ENCODE measurements around the gene CCDC201. TPM values are rescaled to one million over a fixed set of nuclear protein-coding genes. Genes with fewer than 3 reads are reported as not detected.

Gene CCDC201
- total RNA-seq, 1 experiment from 2014 or later, result not detected

GRCh38 chr7:45872116-45873034 is 507 bp downstream of the CCDC201 start:
- Histone ChIP-seq H4K5ac (ENCODE audit: insufficient read length, low read depth, low read length) (no peak overlapping the region), H3K9me3 (ENCODE audit: control insufficient read depth, low read depth, low read length) (peaks cover 5% of the 10 kb centered on the region), H3K18ac (ENCODE audit: insufficient read length, low read depth, low read length) (no peak overlapping the region), H2BK15ac (ENCODE audit: low read depth, low read length) (no peak overlapping the region), H2BK12ac (ENCODE audit: insufficient read length, low read depth, low read length) (no peak overlapping the region), H2BK20ac (ENCODE audit: low read depth, low read length, poor library complexity, severe bottlenecking) (no peak overlapping the region), H3K79me1 (ENCODE audit: insufficient read depth, low read depth, low read length, poor library complexity, severe bottlenecking) (no peaks in the 10 kb centered on the region), H3K4me2 (ENCODE audit: insufficient read depth, insufficient read length, low read length) (no peak overlapping the region), H4K91ac (ENCODE audit: insufficient read length, low read depth, low read length) (no peak overlapping the region), H2BK120ac (ENCODE audit: low read depth, low read length, poor library complexity, severe bottlenecking) (no peak overlapping the region), H3K14ac (ENCODE audit: insufficient read depth, low read length) (no peak overlapping the region), H3T11ph (ENCODE audit: low read length) (no peak overlapping the region), H3K56ac (ENCODE audit: insufficient read length, low read depth, low read length) (no peak overlapping the region), H4K20me1 (ENCODE audit: control insufficient read depth, insufficient read depth, insufficient read length) (no peaks in the 10 kb centered on the region), H3K4me1 (ENCODE audit: insufficient read depth, low read length) (no peaks in the 10 kb centered on the region), H3K23me2 (ENCODE audit: insufficient read length, low read depth, low read length, poor library complexity, severe bottlenecking) (no peaks in the 10 kb centered on the region), H2AFZ (ENCODE audit: low read length) (no peak overlapping the region), H3K79me2 (ENCODE audit: insufficient read depth, low read length) (no peaks in the 10 kb centered on the region), H3K4ac (ENCODE audit: low read depth, low read length) (no peak overlapping the region), H3K9ac (ENCODE audit: extremely low read depth, insufficient read length, low read length) (no peak overlapping the region), H4K8ac (replicated peaks; ENCODE audit: insufficient read length, low read depth, low read length) (no peak overlapping the region), H3K27me3 (ENCODE audit: insufficient read depth, low read length) (no peaks in the 10 kb centered on the region), H2AK5ac (ENCODE audit: insufficient read length, low read length) (no peak overlapping the region), H2BK5ac (ENCODE audit: insufficient read length, low read length) (no peak overlapping the region), H3K27ac (ENCODE audit: insufficient read length, low read depth, low read length) (no peak overlapping the region), H3K23ac (ENCODE audit: insufficient read length, low read depth, low read length) (no peak overlapping the region)
- TF ChIP-seq CTCF (conservative IDR thresholded peaks at IDR 0.05), result peak; percentile 84
- Mint-ChIP-seq H3K4me3 (no peak overlapping the region), H3K27me3 (ENCODE audit: low read depth) (peaks cover 10% of the 10 kb centered on the region), H3K4me1 (no peaks in the 10 kb centered on the region), H3K36me3 (ENCODE audit: insufficient read depth in 1 of 3, low read depth in 3 of 3) (peaks cover 0 to 4% (median 2%) of the 10 kb centered on the region in 3 experiments; a peak in 4 of 7 replicates), H3K9me3 (peaks cover 5 to 15% of the 10 kb centered on the region in 2 experiments), H3K27ac (no peak overlapping the region)
- peak; percentile 60 for DNase-seq
- no CpG with 5 or more reads among the region's 10 CpGs for WGBS (ENCODE audit: extremely low coverage, insufficient read length, low lambda C conversion rate)

Measured in H9 (cell line).